ENCODE measurements around the gene SEZ6. TPM values are rescaled to one million over a fixed set of nuclear protein-coding genes. Genes with fewer than 3 reads are reported as not detected.

SEZ6 gene
- total and polyA plus RNA-seq, 10 of the 15 experiments (the other 5 are each of a cell fraction or from before 2014, with no cell fraction given): 0.05 to 0.87 (median 0.17) TPM; not detected in 4

- TF ChIP-seq EP300 (IDR thresholded peaks at IDR 0.05; ENCODE audit: borderline replicate concordance in 1 of 2, control insufficient read depth in 1 of 2, low read depth in 2 of 2, low read length in 2 of 2) (no peak), RELB (IDR thresholded peaks at IDR 0.05; ENCODE audit: low read depth) (no peak), RCOR1 (conservative IDR thresholded peaks at IDR 0.05; ENCODE audit: low read depth, low read length) (no peak)
Observed at GRCh38 chr17:28961391-28961790, 44.4 kb downstream of the SEZ6 start (continued).

- CTCF ChIA-PET: interaction anchor here (1.0 to 1.6 kb wide), 2 partner anchors 157 to 233 kb away, joined by 4 read pairs; no protein-coding TSS in a partner anchor
- intact Hi-C loops (cut with micrococcal nuclease; ENCODE audit: unreplicated experiment) (loop anchor here (1.0 kb wide), 1 partner anchor 17 kb away; no protein-coding TSS in a partner anchor), in situ Hi-C loops (cut with MboI) (no loop called here)
- RAD21 ChIA-PET (ENCODE audit: unreplicated experiment): interaction anchor here (1.6 kb wide), 1 partner anchor 9 kb away, joined by 3 read pairs; no protein-coding TSS in a partner anchor
- Histone ChIP-seq H3K9me3 (replicated peaks; ENCODE audit: control insufficient read depth, insufficient read depth, low read length) (no peaks in the 10 kb centered on the region), H3K4me2 (ENCODE audit: control insufficient read depth, insufficient read depth) (no peak overlapping the region), H3K27me3 (replicated peaks in 1 of 2; ENCODE audit: control insufficient read depth in 2 of 2, insufficient read depth in 2 of 2, low read length in 1 of 2) (peaks cover 0 to 2% of the 10 kb centered on the region in 2 experiments; a peak in 1 of 4 replicates), H3K27ac (ENCODE audit: control insufficient read depth, insufficient read depth) (no peak overlapping the region), H3K4me1 (ENCODE audit: control insufficient read depth, insufficient read depth, low read length) (no peaks in the 10 kb centered on the region), H3K79me2 (ENCODE audit: control insufficient read depth, insufficient read depth, low read length) (no peaks in the 10 kb centered on the region), H4K20me1 (ENCODE audit: control insufficient read depth, insufficient read depth) (no peaks in the 10 kb centered on the region), H2AFZ (ENCODE audit: control insufficient read depth, low read depth, low read length) (no peak overlapping the region), H3K4me3 (no peak overlapping the region), H3K36me3 (ENCODE audit: control insufficient read depth in 2 of 2, insufficient read depth in 2 of 2, low read length in 1 of 2) (no peaks in the 10 kb centered on the region), H3K9ac (ENCODE audit: control insufficient read depth, insufficient read depth, low read length) (no peak overlapping the region)
- FAIRE-seq: no peak
- no peak for TF ChIP-seq ZNF592 (IDR thresholded peaks at IDR 0.05)
- no peak for TF ChIP-seq KLF5 (IDR thresholded peaks at IDR 0.05; ENCODE audit: partially characterized antibody)
- no peak for TF ChIP-seq KDM1A (IDR thresholded peaks at IDR 0.05; ENCODE audit: borderline replicate concordance)
- no peak for TF ChIP-seq JUNB (IDR thresholded peaks at IDR 0.05)
- TF ChIP-seq ZZZ3 (IDR thresholded peaks at IDR 0.05; ENCODE audit: control insufficient read depth, insufficient read length, low read depth): no peak
- POLR2A ChIA-PET: no interaction called here
- DNase-seq (ENCODE audit: low read depth, low spot score): no peak
- ATAC-seq: no peak
- SMC1A ChIA-PET (ENCODE audit: uncharacterized antibody, unreplicated experiment): no interaction called here
- 60% methylated on average over 18 of the region's 18 CpGs for WGBS (ENCODE audit: insufficient coverage, insufficient replicate concordance, low lambda C conversion rate, missing lambda C conversion rate)
- no TSS peak for BruUV-seq (replicated peaks)
Observed at GRCh38 chr17:28960256-28961061, 45.4 kb downstream of the SEZ6 start.

Data from GM12878 (cell line).